Hepatocyte (in vitro differentiated cells): ENCODE data around the gene IFT122. TPM values are rescaled to one million over a fixed set of nuclear protein-coding genes. Genes with fewer than 3 reads are reported as not detected.
"Not testable (repeated sequence)": the region's sequence is repeated elsewhere in the genome, so short reads cannot be mapped to it uniquely, and the experiment has no call there.

Experiments used
- DNase-seq: peaks from one replicate; pipeline ENCODE4 v3.0.0-alpha.2; 2016; ENCODE audit warnings: low spot score
- H2AFZ ChIP-seq: fragments of 200-600 bp; sonication (generic); 2 replicates; pipeline ENCODE4 v1.6.0; 2016; ENCODE audit warnings: antibody characterized with exemption, mild to moderate bottlenecking
- H3K27ac ChIP-seq: fragments of 200-600 bp; sonication (generic); 2 replicates; pipeline ENCODE4 v1.5.1; 2016; ENCODE audit warnings: mild to moderate bottlenecking
- H3K27me3 ChIP-seq: fragments of 200-600 bp; sonication (generic); 2 replicates; pipeline ENCODE4 v1.6.1; 2016
- H3K36me3 ChIP-seq: fragments of 200-600 bp; sonication (generic); replicated peaks from 2 replicates; pipeline ENCODE4 v1.5.1; 2016; ENCODE audit warnings: low read depth; ENCODE audit not compliant: insufficient read depth
- H3K4me1 ChIP-seq: fragments of 200-600 bp; sonication (generic); 2 replicates; pipeline ENCODE4 v1.5.1; 2016; ENCODE audit warnings: mild to moderate bottlenecking, moderate library complexity; ENCODE audit not compliant: insufficient read depth
- H3K4me2 ChIP-seq: fragments of 200-600 bp; sonication (generic); 2 replicates; pipeline ENCODE4 v1.6.0; 2016
- H3K4me3 ChIP-seq: fragments of 200-600 bp; sonication (generic); 2 replicates; pipeline ENCODE4 v1.5.1; 2016; ENCODE audit warnings: mild to moderate bottlenecking
- H3K79me2 ChIP-seq: fragments of 200-600 bp; sonication (generic); 2 replicates; pipeline ENCODE4 v1.6.0; 2017; ENCODE audit warnings: mild to moderate bottlenecking
- H3K9me2 ChIP-seq: fragments of 200-600 bp; sonication (generic); replicated peaks from 2 replicates; pipeline ENCODE4 v1.6.0; 2017; ENCODE audit warnings: mild to moderate bottlenecking; ENCODE audit not compliant: insufficient read depth
- H3K9me3 ChIP-seq: fragments of 200-600 bp; sonication (generic); 2 replicates; pipeline ENCODE4 v1.5.1; 2016; ENCODE audit warnings: low read depth, mild to moderate bottlenecking
- H4K20me1 ChIP-seq: fragments of 200-600 bp; sonication (generic); 2 replicates; pipeline ENCODE4 v1.6.0; 2016; ENCODE audit warnings: mild to moderate bottlenecking; ENCODE audit not compliant: insufficient read depth, poor library complexity, severe bottlenecking
- EZH2 ChIP-seq: fragments of 200-600 bp; sonication (generic); IDR thresholded peaks from 2 replicates; pipeline ENCODE4 v1.6.1; 2016; ENCODE audit warnings: antibody characterized with exemption, mild to moderate bottlenecking, borderline replicate concordance
- EZH2phosphoT487 ChIP-seq: fragments of 200-600 bp; sonication (generic); IDR thresholded peaks from one replicate; pipeline ENCODE4 v1.6.1; 2018; ENCODE audit warnings: antibody characterized with exemption, mild to moderate bottlenecking, low read depth, moderate library complexity; ENCODE audit not compliant: unreplicated experiment, severe bottlenecking
- WGBS: methylation state at CpG from one replicate; pipeline ENCODE4 v1.1.6; 2016; ENCODE audit warnings: low lambda C conversion rate; ENCODE audit errors: missing lambda C conversion rate; 5-methylcytosine and 5-hydroxymethylcytosine counted together
- polyA plus RNA-seq: library from polyadenylated mRNA; unstranded; fragments of >200 nt; fragmentation: Nextera tagmentation; extraction: Ambion mirVana; gene quantifications from 2 replicates; pipeline ENCODE4 v1.2.1, GENCODE V29; 2016
- total RNA-seq: library from RNA; depleted of rRNA; stranded (reverse); fragments of >200 nt; gene quantifications from 2 replicates; pipeline ENCODE4 v1.2.3, GENCODE V29; 2014
- TF ChIP-seq, protein P1 (sequence below): fragments of 200-600 bp; sonication (generic); IDR thresholded peaks from 2 replicates; pipeline ENCODE4 v1.5.1; 2016; ENCODE audit warnings: antibody characterized with exemption, mild to moderate bottlenecking; ENCODE audit not compliant: poor library complexity

The IFT122 gene
- total and polyA plus RNA-seq, 2 experiments from 2014 or later, result 11.4 to 14.6 TPM

DNA sequence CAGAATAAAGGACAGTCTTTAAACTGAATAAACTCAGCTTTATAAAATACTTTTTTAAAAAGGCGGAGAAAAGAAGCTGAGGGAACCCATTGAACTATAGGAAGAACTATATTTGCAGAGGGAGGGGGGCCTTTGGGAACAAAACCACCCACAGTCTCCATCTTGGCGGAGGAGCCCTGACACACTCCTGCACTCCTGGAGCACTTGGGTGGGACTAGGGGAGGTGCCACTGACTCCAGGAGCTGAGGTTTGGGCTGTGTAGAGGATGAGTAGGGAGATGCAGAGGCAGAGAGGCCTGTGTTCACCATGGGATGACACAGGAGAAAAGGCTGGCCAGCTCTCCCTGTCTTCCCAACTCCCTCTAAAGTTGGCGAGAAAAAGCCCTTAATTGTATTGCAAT, 35.8 kb downstream of the IFT122 start:
- Histone ChIP-seq H3K27ac (no peak overlapping the region), H3K9me2 (no peaks in the 10 kb centered on the region), H3K9me3 (no peaks in the 10 kb centered on the region), H3K36me3 (no peaks in the 10 kb centered on the region), H3K4me3 (no peak overlapping the region), H3K79me2 (no peaks in the 10 kb centered on the region), H4K20me1 (no peaks in the 10 kb centered on the region), H3K27me3 (no peaks in the 10 kb centered on the region), H3K4me2 (no peak overlapping the region), H3K4me1 (peaks cover under 1% of the 10 kb centered on the region), H2AFZ (no peak overlapping the region)
- DNase-seq, result no peak
- TF ChIP-seq, protein P1, sequence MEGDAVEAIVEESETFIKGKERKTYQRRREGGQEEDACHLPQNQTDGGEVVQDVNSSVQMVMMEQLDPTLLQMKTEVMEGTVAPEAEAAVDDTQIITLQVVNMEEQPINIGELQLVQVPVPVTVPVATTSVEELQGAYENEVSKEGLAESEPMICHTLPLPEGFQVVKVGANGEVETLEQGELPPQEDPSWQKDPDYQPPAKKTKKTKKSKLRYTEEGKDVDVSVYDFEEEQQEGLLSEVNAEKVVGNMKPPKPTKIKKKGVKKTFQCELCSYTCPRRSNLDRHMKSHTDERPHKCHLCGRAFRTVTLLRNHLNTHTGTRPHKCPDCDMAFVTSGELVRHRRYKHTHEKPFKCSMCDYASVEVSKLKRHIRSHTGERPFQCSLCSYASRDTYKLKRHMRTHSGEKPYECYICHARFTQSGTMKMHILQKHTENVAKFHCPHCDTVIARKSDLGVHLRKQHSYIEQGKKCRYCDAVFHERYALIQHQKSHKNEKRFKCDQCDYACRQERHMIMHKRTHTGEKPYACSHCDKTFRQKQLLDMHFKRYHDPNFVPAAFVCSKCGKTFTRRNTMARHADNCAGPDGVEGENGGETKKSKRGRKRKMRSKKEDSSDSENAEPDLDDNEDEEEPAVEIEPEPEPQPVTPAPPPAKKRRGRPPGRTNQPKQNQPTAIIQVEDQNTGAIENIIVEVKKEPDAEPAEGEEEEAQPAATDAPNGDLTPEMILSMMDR, result no peak
- TF ChIP-seq EZH2phosphoT487 (no peak), EZH2 (no peak)
- WGBS, result 100% methylated on average over 3 of the region's 3 CpGs

DNA sequence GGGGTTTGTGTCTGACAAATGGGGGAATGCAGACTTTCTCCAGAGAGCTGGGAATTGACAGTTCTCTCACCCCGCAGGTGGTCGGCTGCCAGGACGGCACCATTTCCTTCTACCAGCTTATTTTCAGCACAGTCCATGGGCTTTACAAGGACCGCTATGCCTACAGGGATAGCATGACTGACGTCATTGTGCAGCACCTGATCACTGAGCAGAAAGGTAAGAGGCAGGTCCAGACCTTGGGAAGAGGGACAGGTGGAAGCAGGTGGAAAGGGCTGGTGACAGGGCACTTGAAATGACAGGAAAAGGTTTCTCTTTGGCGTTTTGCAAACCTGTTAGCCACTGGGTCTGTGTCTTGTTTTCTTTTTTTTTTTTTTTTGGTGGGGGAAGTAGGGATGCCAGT, 36.6 kb downstream of the IFT122 start:
- TF ChIP-seq EZH2, result no peak
- no peak for TF ChIP-seq EZH2phosphoT487
- TF ChIP-seq, protein P1, result no peak
- no peak overlapping the region for H3K27ac ChIP-seq
- 98% methylated on average over 6 of the region's 6 CpGs for WGBS

DNA sequence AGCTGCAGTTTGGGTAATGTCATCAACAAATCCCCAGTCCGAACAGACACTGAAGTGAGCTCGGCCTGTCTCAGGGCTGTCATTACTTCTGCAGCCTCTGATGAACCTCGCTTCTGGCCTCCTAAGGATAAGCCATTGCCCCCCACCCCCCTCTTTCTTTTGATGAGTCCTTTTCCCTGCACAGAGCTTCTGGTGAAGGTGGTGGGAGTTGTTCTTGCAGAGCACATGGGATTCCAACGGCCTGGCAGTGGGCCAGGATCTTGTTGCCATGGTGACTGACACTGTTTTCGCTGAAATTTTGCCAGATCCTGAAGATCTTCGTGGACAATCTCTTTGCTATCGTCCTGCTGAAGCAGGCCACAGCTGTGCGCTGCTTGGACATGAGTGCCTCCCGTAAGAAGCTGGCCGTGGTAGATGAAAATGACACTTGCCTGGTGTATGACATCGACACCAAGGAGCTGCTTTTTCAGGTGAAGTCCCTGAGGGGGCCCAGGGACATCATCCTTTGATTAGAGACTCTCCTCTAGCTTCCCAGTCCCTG, 41.3 kb downstream of the IFT122 start:
- H3K9me2 ChIP-seq, H3K4me2 ChIP-seq, H3K4me1 ChIP-seq, H2AFZ ChIP-seq, H3K36me3 ChIP-seq, H3K27me3 ChIP-seq, H3K9me3 ChIP-seq, H4K20me1 ChIP-seq, H3K4me3 ChIP-seq, H3K79me2 ChIP-seq, H3K27ac ChIP-seq: not testable (repeated sequence)
- 57% methylated on average over 9 of the region's 11 CpGs for WGBS
- peak; percentile 31 for DNase-seq

More for the DNA sequence above, 36.6 kb downstream of the IFT122 start:
- Histone ChIP-seq H3K9me3 (no peaks in the 10 kb centered on the region), H3K79me2 (no peaks in the 10 kb centered on the region), H3K4me3 (no peak overlapping the region), H4K20me1 (no peaks in the 10 kb centered on the region), H3K9me2 (no peaks in the 10 kb centered on the region), H3K4me1 (peaks cover 3% of the 10 kb centered on the region), H3K4me2 (no peak overlapping the region), H3K27me3 (no peaks in the 10 kb centered on the region), H3K36me3 (no peaks in the 10 kb centered on the region), H2AFZ (no peak overlapping the region)
- DNase-seq, result no peak

DNA sequence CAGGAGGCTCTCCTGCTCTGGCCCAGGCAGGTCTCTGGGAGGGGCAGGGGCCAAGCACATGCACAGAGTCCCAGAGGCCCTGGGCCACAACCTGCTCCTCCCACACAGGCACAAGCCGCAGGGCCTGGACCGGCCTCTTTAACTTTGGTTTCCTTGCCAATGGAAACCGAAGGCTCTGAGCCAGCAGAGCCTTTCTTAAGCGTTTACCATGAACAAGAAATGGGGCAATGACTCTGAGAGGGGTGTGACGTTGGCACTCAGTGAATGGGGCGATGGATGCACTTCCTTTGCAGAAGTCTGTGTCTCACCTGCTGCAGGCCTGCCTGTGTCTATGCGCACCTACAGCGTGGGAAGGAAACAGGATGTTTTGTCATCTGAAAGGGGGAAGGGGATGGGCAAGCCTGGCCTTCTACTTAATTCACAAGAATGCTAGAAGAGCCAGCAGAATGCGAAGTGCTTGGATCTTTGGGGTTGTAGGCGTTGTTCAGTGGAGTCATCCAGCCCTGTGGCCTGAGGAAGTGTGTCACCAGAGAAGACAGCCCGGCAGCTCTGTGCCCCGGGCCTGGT, 41.8 kb downstream of the IFT122 start:
- TF ChIP-seq EZH2, result no peak
- no peak for TF ChIP-seq EZH2phosphoT487
- TF ChIP-seq, protein P1, result no peak
- H3K27me3 ChIP-seq, result no peaks in the 10 kb centered on the region
- peaks cover 3% of the 10 kb centered on the region for H3K4me1 ChIP-seq
- no peaks in the 10 kb centered on the region for H4K20me1 ChIP-seq
- H3K27ac ChIP-seq, result no peak overlapping the region
- no peak for DNase-seq
- H3K4me2 ChIP-seq, result no peak overlapping the region
- H3K9me2 ChIP-seq, result no peaks in the 10 kb centered on the region
- no peaks in the 10 kb centered on the region for H3K36me3 ChIP-seq
- H3K9me3 ChIP-seq, result no peaks in the 10 kb centered on the region
- H3K79me2 ChIP-seq, result no peaks in the 10 kb centered on the region
- WGBS, result 93% methylated on average over 12 of the region's 12 CpGs
- H2AFZ ChIP-seq, result no peak overlapping the region
- no peak overlapping the region for H3K4me3 ChIP-seq
